ENCODE results near the gene MCM10.

- TF ChIP-seq CTCF (IDR thresholded peaks at IDR 0.05 in 2 of 3, conservative IDR thresholded peaks at IDR 0.05 in 1 of 3; ENCODE audit: borderline replicate concordance in 1 of 3, insufficient read depth in 1 of 3, low read depth in 2 of 3, low read length in 2 of 3) (no peak), REST (IDR thresholded peaks at IDR 0.05; ENCODE audit: low read depth) (no peak)
Measured at GRCh38 chr10:13121500-13121854, 39.9 kb upstream of the MCM10 start.

Measured in HCT116 (cell line).